ENCODE data around the gene PACSIN1. TPM values are rescaled to one million over a fixed set of nuclear protein-coding genes. Genes with fewer than 3 reads are reported as not detected.

PACSIN1 gene, protein sequence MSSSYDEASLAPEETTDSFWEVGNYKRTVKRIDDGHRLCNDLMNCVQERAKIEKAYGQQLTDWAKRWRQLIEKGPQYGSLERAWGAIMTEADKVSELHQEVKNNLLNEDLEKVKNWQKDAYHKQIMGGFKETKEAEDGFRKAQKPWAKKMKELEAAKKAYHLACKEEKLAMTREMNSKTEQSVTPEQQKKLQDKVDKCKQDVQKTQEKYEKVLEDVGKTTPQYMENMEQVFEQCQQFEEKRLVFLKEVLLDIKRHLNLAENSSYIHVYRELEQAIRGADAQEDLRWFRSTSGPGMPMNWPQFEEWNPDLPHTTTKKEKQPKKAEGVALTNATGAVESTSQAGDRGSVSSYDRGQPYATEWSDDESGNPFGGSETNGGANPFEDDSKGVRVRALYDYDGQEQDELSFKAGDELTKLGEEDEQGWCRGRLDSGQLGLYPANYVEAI
- polyA plus RNA-seq (2012; ENCODE audit: insufficient read depth, insufficient read length, low read depth): not detected

DNA sequence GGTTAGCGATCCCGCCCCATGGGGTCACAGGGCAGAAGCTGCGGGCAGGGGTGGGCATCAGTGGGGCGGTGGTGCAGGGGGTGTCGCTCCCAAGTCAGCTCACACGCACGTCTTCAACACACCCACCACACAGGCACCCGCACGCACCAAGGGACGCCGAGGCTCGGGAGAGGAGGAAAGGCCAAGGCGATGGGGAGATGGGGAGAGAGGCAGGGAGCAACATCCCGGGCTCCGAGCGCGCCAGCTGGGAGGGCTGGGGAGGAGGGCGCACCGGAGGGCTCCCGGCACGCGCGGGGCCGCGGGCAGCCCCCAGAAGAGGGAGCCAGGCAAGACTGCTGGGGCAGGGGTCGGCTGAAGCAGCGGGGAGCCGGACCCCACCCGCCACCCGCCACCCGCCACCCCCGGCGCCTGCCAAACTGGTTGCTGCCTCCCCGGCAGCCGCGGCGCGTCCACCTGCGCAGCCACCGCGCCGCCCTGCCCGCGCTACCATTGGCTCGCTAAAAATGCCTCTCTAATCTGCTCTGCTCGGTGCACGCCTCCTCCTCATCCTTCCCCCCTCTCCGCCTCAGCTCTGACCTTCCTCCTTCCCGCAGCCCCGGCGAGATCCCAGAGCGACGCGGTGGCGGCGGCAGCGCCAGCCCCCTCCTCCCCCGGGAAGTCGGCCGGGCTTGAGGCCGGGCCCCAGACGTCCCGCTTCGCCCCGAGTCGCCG is at the start of gene PACSIN1:
TSS of gene PACSIN1 (plus strand) at position 546 of the 711 bp plus-strand sequence. CDS start 60,230 bp downstream, outside the sequence.
- no peaks in the 10 kb centered on the region for H3K27me3 ChIP-seq
- H3K4me3 ChIP-seq (ENCODE audit: low read depth, low read length): peak within 1 kb of the TSS; percentile 49
- H3K4me1 ChIP-seq: peaks cover 4% of the 10 kb centered on the region; the same call in 1 of the 2 replicates
- no peaks in the 10 kb centered on the region for H3K9me3 ChIP-seq
- TF ChIP-seq, protein P1, sequence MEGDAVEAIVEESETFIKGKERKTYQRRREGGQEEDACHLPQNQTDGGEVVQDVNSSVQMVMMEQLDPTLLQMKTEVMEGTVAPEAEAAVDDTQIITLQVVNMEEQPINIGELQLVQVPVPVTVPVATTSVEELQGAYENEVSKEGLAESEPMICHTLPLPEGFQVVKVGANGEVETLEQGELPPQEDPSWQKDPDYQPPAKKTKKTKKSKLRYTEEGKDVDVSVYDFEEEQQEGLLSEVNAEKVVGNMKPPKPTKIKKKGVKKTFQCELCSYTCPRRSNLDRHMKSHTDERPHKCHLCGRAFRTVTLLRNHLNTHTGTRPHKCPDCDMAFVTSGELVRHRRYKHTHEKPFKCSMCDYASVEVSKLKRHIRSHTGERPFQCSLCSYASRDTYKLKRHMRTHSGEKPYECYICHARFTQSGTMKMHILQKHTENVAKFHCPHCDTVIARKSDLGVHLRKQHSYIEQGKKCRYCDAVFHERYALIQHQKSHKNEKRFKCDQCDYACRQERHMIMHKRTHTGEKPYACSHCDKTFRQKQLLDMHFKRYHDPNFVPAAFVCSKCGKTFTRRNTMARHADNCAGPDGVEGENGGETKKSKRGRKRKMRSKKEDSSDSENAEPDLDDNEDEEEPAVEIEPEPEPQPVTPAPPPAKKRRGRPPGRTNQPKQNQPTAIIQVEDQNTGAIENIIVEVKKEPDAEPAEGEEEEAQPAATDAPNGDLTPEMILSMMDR (IDR thresholded peaks at IDR 0.05; ENCODE audit: low read depth, low read length): no peak
- H3K36me3 ChIP-seq: no peaks in the 10 kb centered on the region
- DNase-seq: peak; percentile 34

DNA sequence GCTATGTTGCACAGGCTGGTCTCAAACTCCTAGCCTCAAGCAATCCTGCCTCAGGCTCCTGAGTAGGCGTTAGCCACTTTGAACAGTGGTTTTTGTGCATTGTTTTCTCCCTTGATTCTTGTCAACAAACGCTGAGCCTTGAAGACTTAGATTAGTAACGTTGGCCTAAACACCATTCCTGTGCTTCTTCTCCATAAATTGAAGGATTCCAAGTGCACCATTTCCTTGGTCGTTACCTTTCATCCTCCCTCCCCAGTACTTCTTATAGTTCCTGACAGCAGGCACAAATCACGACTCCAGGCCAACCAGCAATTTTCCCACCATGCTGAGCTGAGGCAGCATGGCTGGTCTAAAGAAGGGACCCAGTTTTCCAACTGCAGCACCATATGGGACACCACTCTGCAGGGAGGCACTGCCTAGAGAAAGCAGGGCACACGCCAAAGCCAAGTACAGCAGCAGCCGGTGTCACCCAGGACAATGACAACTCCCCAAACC is 49.0 kb upstream of the PACSIN1 start:
- no peak for DNase-seq
- peaks cover 72% of the 10 kb centered on the region for H3K36me3 ChIP-seq
- H3K27me3 ChIP-seq: no peaks in the 10 kb centered on the region
- H3K4me3 ChIP-seq (ENCODE audit: low read depth, low read length): no peak overlapping the region
- H3K9me3 ChIP-seq: no peaks in the 10 kb centered on the region
- TF ChIP-seq, protein P1 (IDR thresholded peaks at IDR 0.05; ENCODE audit: low read depth, low read length): no peak
- H3K4me1 ChIP-seq: no peaks in the 10 kb centered on the region

DNA sequence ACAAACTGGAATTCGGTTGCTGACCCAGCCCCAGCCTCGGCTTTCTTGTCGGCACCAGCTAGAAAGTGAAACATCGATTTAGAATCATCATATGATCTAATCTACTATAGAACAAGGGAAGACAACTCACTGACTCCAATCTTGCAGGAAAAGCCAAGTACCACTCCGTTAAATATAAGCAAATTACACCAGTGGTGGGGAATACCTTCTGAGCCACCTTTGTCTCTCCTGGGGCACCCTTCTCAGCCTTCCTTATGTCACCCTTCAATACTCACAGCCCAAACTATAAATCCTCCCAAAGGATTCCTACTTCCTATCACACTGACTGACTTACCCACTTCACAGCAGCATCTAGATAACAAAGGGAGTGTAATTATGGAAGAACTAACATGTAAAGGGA is 47.5 kb upstream of the PACSIN1 start:
- H3K36me3 ChIP-seq: peaks cover 86% of the 10 kb centered on the region
- no peaks in the 10 kb centered on the region for H3K4me1 ChIP-seq
- DNase-seq: no peak
- H3K27me3 ChIP-seq: no peaks in the 10 kb centered on the region
- no peak overlapping the region for H3K4me3 ChIP-seq (ENCODE audit: low read depth, low read length)
- no peaks in the 10 kb centered on the region for H3K9me3 ChIP-seq
- TF ChIP-seq, protein P1 (IDR thresholded peaks at IDR 0.05; ENCODE audit: low read depth, low read length): no peak

DNA sequence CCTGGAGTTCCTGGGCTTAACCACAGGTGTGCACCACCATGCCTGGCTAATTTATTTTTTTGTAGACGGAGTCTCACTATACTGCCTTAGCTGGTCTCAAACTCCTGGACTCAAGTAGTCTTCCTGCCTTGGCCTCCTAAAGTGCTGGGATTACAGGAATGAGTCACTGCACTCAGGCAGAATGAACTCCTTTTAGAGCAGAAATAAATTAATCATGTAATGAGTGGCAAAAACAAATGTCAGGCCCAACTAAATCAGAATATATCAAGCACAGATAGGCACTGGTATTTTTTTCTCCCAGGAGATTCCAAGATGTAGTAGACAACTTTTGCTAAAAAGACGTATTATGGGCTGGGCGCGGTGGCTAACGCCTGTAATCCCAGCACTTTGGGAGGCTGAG is 42.6 kb upstream of the PACSIN1 start:
- TF ChIP-seq, protein P1 (IDR thresholded peaks at IDR 0.05; ENCODE audit: low read depth, low read length): no peak
- no peaks in the 10 kb centered on the region for H3K4me1 ChIP-seq
- no peaks in the 10 kb centered on the region for H3K27me3 ChIP-seq
- H3K4me3 ChIP-seq (ENCODE audit: low read depth, low read length): no peak overlapping the region
- H3K36me3 ChIP-seq: peaks cover 72% of the 10 kb centered on the region
- DNase-seq: no peak
- H3K9me3 ChIP-seq: no peaks in the 10 kb centered on the region

DNA sequence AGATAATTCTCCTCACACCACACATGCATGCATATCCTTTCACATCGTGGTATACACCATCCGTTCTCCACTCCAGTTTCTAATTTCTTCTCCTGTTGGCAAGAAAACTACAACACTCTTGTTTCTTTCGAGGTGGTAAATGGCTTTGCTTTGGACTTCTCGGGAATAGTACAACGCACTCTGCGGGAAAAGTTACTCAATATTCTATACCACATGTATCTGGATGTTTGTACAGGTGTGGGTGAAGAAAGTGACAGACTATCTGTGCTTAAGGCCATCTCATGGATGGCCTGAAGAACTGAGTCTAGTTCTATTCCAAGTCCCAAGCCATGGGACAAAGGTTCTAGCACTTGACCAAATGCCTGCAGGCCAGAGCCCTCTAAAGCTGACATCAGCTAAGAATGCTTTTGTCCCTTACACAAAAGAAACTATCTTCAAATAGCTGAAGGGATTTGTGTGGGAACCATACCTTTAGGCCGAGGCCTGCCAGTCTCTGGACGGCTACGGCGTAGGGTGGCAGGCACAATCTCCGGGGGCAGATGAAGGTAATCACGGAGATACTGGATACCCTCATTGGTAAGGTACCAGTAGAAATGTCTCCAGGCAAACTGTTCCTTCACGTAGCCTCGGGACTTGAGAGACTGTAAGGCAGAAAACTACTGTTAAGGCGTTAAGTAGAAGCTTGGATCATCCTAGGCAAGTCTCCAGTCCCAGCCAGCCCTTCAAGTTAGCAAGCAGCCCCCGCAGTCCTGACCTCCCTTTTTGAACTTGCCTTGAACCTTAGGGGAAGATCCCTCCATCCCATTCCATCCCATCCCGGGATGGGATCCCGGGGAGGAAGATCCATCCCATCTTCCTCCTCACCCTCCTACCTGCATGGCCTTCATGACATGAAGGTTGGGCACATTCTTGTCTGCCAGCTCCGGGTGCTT is 41.4 kb upstream of the PACSIN1 start:
- no peak for DNase-seq
- H3K4me1 ChIP-seq: no peaks in the 10 kb centered on the region
- H3K9me3 ChIP-seq: no peaks in the 10 kb centered on the region
- peak overlapping the region; percentile 99 for H3K4me3 ChIP-seq (ENCODE audit: low read depth, low read length)
- peaks cover 60% of the 10 kb centered on the region for H3K36me3 ChIP-seq
- TF ChIP-seq, protein P1 (IDR thresholded peaks at IDR 0.05; ENCODE audit: low read depth, low read length): no peak
- no peaks in the 10 kb centered on the region for H3K27me3 ChIP-seq
